Measurements from ENCODE around the gene TM4SF18.

Gene TM4SF18

DNA sequence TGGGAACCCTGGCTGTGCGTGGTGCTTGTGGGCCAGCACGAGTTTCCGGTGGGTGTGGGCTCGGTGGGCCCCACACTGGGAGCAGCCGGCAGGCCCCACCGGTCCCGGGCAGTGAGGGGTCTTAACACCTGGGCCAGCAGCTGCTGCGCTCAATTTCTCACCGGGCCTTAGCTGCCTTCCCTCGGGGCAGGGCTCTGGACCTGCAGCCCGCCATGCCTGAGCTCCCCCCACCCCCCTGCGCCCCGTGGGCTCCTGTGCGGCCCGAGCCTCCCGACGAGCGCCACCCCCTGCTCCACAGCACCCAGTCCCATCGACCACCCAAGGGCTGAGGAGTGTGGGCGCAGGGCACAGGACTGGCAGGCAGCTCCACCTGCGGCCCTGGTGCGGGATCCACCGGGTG, 49.4 kb downstream of the TM4SF18 start:
- no peak for DNase-seq (ENCODE audit: low read depth, low spot score)

- DNase-seq (ENCODE audit: low read depth, low spot score) = no peak
These were observed 50.0 kb downstream of the TM4SF18 start for GRCh38 chr3:149283401-149283800.

- DNase-seq (ENCODE audit: low read depth, low spot score) = no peak
These were observed 50.6 kb downstream of the TM4SF18 start for GRCh38 chr3:149282836-149283235.

DNA sequence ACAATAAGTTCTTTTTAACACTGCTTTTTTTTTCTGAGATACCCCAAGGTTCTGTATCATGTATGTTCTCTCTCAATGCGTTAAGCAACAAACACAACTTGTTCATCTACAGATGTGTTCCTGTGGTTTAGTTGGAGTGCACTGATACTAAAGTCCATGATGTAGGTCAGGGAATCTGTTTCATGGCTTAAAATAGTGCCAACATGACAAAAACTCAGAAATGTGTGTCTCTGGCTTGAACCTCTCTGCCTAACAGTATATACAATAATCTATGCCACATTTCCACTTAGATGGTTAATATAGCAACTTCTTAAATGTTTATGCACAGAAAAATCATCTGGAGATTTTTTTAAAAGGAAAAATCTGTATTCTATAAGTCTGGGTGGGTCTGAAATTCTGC, 51.1 kb downstream of the TM4SF18 start:
- DNase-seq (ENCODE audit: low read depth, low spot score) = no peak

GRCh38 chr3:149280671-149281349, 52.6 kb downstream of the TM4SF18 start:
- DNase-seq (ENCODE audit: low read depth, low spot score) = no peak

DNA sequence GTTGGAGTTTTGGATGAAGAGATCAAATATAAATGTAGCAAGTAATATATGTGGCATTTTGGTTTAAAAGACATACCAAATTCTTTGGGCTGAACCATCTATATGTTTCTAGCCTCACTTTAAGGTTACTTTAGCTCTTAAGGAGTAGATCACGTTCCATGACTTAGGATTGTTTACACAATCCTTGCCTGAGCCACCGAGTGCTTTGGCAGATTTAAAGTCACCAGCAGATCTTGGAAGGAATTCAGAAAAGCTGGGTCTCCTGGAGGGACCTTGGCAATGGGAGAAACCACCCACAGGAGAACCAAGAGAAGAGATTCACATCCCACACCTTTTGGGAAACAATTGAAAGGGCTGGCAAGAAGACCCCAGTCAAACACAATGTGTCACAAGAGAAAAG, 54.5 kb downstream of the TM4SF18 start:
- no peak for DNase-seq (ENCODE audit: low read depth, low spot score)

DNA sequence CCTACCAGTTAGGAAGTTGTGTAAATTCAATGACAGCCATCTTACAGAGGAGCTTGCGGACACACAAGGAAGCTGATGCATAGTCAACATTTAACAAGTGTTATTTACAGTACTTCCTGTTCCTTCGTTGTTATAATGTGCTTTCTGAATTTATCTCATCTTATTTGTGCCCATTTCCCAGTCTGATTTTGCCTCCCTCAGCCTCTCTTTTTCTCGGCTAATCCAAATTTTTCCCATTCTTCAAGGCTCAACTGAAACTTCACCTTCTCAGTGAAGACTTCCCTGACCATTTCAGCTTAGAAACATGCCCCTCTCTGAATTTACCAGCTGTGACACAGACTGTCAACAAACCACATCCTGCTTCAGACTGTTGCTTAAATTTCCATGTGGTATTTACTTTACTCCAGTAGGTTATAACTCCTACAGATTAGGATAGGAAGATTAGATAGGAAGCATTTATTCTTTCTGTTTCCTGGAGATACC, 56.1 kb downstream of the TM4SF18 start:
- no peak for DNase-seq (ENCODE audit: low read depth, low spot score)

DNA sequence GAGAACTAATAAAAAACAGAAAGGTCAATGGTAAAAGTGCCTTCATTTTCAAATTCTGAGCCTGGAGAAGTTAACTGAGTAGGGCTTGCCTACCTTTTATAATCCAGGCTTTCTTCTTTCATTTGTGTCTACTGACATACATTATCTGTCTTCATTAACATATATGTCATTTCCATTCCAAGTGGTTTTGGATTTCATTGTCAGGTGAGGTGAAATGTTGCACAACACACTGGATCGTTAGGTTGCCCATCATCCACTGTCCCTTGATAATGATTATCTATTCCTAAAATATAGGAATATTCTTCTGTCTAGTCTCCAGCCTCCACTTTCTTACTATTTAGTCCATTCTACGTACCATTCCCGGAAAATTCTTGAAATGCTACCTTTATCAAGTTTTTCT, 56.8 kb downstream of the TM4SF18 start:
- no peak for DNase-seq (ENCODE audit: low read depth, low spot score)

DNA sequence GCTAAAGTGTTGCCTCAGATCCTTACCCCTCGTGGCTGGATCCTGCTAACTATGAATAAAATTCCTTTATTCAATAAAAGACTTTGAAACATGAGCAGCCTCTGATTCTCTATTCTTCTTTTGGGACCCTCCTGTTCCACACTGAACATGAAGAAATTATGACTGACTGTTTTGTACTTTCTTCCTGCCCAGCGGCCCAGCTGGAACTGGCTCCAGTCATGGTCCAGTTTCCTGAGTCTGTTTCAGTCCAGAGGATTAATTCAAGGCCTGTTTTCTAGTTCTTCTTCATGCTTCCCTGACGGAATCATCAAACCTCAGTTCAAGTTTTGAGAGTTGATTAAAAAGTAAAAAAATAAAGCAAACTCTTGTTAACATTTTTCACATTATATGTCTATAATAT, 59.2 kb downstream of the TM4SF18 start:
- no peak for DNase-seq (ENCODE audit: low read depth, low spot score)

GRCh38 chr3:149273096-149273751, 60.2 kb downstream of the TM4SF18 start:
- DNase-seq (ENCODE audit: low read depth, low spot score) = peak; percentile 7

DNA sequence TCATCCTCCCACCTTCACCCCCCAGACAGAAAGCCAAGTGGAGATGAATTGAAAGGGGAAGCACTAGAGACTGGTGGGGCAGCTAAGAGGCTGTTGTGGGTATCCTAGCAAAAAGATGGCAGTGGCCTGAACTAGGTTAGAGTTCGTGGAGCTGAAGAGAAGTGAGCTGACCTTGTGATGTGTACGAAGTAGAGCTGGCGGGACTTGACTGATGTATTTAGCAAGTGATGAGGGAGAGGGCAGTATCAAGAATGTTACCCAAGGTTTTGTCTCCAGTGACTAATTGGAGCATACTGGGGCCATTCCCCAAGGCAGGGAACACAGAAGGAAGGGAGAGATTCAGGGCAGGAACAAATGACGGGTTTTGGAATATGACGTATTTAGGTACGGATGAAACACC, 61.8 kb downstream of the TM4SF18 start:
- no peak for DNase-seq (ENCODE audit: low read depth, low spot score)

DNA sequence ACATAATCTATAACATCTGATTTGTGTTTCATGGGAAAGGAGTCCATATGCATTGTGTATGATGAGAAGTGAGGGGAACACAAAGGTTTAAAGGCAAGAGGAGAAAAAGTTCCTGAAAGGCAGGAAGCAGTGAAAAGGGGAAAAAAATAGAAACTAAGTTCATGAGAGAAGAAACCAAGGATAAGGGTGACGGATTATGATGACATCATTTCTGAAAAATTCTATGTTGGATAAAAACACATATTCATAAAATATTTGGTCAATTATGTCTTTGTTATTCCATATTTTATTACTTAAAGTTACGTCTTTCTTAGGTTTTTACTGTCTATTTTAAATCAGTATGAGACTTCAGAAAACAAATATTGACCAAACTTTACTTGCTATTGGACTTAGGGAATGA, 63.3 kb downstream of the TM4SF18 start:
- DNase-seq (ENCODE audit: low read depth, low spot score) = no peak

- DNase-seq (ENCODE audit: low read depth, low spot score) = no peak
These were observed 63.7 kb downstream of the TM4SF18 start for GRCh38 chr3:149269687-149270086.
